ENCODE measurements around the gene GPC2. TPM values are rescaled to one million over a fixed set of nuclear protein-coding genes. Genes with fewer than 3 reads are reported as not detected.
"Not testable (repeated sequence)": the region's sequence is repeated elsewhere in the genome, so short reads cannot be mapped to it uniquely, and the experiment has no call there.

Gene GPC2
- 9.6 and 9.9 TPM in 2 replicates for total RNA-seq (2014; rRNA removed)
- 3.2 TPM for polyA plus RNA-seq (2012)

- DNase-seq (ENCODE audit: low read depth) = peak; percentile 97
These were observed at the start of gene GPC2, which contains the start of gene STAG3 for GRCh38 chr7:100177045-100178001. TSS of gene GPC2 (minus strand) at chr7:100177381. CDS start at chr7:100177199, 182 bp downstream. TSS of gene STAG3 (plus strand) at chr7:100177918. CDS start at chr7:100180557, 2,639 bp downstream.

DNA sequence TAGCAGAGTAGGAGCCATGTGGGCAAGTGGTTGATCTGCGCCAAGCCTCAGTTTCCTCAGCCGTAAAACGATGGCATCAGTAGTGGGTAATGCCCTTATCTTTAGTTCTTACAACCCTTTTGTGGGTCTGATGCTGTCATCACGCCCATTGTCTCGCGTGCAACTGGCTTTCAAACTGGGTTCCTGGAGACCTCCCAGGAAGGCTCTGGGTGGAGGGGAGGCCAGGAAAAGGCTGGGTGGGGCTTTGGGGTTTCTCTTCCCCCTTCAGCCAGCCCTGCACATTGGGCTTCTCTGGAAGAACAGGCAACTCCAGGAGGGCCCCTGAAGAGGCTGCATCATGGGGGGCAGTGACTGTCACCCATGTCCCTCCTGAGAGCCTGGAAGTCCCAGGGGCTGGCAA, 47.7 kb upstream of the GPC2 start:
- DNase-seq (ENCODE audit: low read depth) = not testable (repeated sequence)

- not testable (repeated sequence) for DNase-seq (ENCODE audit: low read depth)
These were observed 46.3 kb upstream of the GPC2 start for GRCh38 chr7:100223376-100223927.

GRCh38 chr7:100222445-100223132, 45.4 kb upstream of the GPC2 start:
- DNase-seq (ENCODE audit: low read depth) = no peak

DNA sequence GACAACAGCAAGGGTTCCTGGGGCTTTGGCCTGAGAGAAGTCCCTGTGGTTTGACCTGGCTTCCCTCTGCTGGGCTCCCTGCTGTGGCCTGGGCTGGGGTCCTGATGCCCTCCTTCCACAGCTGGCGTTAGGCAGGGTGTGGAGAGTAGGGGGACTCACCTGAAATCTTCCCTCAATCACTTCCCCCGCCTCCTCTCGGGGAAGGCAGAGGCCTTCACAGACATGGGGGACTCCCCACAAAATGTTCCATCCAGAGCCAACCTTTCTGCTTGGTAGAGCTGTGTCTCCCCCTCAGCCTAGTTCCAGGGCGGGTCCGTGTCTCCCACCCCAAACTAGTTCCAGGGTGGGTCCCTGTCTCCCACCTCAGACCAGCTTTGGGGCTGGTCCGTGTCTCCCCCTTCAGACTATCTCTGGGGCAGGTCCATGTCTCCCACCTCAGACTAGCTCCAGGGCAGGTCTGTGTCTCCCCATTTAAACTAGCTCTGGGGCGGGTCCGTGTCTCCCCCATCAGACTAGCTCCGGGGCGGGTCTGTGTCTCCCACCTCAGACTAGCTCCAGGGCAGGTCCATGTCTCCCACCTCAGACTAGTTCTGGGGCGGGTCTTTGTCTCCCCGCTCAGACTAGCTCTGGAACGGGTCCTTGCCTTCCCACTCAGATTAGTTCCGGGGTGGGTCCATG, 44.7 kb upstream of the GPC2 start:
- no peak for DNase-seq (ENCODE audit: low read depth)

- DNase-seq (ENCODE audit: low read depth) = no peak
These were observed 44.1 kb upstream of the GPC2 start for GRCh38 chr7:100221231-100221718.

DNA sequence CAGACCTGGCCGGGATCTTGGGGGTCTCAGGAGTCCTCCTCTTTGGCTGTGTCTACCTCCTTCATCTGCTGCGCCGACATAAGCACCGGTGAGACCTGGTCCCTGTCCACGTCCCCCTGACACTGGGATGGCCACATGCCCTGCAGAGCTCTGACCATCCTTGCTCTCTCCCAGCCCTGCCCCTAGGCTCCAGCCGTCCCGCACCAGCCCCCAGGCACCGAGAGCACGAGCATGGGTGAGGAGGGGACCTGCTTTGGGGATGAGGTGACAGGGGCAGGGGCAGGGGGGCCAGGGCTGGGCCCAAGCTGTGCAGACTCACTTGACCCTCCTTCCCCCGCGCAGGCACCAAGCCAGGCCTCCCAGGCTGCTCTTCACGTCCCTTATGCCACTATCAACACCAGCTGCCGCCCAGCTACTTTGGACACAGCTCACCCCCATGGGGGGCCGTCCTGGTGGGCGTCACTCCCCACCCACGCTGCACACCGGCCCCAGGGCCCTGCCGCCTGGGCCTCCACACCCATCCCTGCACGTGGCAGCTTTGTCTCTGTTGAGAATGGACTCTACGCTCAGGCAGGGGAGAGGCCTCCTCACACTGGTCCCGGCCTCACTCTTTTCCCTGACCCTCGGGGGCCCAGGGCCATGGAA, 43.5 kb upstream of the GPC2 start:
- DNase-seq (ENCODE audit: low read depth) = no peak

- DNase-seq (ENCODE audit: low read depth) = not testable (repeated sequence)
These were observed 42.8 kb upstream of the GPC2 start, which contains the start of gene PVRIG for GRCh38 chr7:100219801-100220585. TSS of gene PVRIG (plus strand) at chr7:100219949. CDS start at chr7:100219971, 22 bp downstream.

GRCh38 chr7:100219271-100219737, 42.1 kb upstream of the GPC2 start:
- DNase-seq (ENCODE audit: low read depth) = no peak

DNA sequence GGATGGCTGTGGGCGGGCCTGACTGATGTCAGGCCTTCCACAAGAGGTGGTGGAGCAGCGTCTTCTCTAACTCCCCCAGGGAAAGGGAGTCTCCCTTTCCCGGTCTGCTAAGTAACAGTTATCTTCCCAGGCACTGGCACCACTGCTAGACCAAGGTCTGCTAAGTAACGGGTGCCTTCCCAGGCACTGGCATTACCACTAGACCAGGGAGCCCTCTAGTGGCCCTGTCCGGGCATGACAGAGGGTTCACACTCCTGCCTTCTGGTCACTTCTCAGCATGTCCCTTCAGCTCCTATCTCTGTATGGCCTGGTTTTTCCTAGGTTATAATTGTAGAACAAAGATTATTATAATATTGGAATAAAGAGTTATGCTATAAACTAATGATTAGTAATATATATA, 40.8 kb upstream of the GPC2 start:
- not testable (repeated sequence) for DNase-seq (ENCODE audit: low read depth)

DNA sequence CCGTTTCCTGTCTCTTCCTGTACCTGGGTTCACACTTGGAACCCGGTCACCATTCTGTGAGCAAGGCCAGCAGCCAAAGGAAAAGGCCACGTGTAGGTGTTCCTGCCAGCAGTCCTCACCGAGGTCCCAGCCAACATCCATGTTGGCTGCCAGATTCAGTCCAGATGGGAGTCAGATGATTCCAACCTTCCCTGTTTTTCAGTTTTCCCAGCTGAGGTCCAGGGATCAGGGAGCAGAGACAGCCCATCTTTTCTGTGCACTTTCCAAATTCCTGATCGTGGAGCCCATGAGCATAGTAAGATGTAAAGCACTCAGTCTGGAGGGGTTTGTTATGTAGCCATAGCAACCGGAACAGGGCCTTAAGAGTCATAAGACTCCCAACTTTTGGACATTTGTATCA, 38.7 kb upstream of the GPC2 start:
- no peak for DNase-seq (ENCODE audit: low read depth)

DNA sequence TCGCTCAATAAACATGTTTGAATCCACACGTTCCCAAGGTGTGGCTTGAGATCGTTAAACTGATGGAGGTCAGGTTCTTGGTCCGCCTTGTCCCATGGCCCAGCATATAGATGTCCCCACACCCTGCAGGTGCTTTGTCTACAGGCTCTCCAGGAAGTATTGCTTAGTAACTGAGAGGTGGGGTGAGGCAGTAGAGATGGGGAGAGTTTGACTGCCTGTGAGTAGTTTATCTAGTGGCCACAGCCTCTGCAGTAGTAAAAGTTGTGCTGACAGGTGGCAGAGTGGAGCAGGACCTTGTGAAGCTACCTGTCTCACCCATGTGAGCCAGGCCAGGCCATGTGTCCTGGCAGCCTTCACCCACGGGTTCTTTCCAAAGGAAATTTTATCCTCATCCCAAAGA, 37.2 kb upstream of the GPC2 start:
- not testable (repeated sequence) for DNase-seq (ENCODE audit: low read depth)

DNA sequence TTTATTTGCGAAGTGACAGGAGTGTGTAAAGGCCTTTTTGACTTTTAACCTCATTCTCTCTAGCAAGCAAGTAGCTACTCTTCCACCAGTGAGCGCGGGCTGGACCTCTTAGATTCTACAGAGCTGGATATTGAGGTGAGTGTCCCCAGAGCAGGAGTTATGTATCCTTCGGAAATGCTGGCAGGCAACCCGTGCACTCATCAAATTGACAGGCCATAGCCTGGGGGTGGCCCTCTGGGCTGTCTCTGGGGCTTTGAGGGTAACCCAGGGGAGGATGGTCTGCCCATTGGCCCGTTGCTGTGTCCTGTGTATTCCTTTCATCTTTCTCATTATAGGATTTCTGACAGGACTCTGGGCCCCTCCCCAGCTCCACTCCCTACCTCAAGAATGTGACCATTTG, 36.5 kb upstream of the GPC2 start:
- DNase-seq (ENCODE audit: low read depth) = no peak

- no peak for DNase-seq (ENCODE audit: low read depth)
These were observed 35.6 kb upstream of the GPC2 start for GRCh38 chr7:100212631-100213286.

DNA sequence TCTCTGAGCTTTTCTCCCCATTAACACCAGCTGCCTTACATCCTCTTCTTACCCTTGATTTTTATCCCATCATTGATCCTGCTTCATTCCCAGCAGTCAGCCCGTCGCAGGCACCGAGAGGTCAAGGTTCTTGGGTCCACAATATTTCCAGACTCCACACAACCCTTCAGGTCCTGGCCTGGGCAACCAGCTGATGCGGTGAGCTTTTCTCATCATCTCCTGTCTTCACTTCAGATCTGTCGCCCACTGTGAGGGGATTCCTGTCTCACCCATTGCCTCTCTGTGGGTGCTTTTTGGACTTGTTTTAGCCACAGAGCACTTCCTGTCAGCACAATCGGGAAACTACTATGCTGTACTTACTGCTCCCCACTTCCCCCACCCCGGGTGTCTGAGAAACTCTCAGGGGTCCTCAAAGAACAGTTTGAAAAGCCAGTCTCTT, 34.2 kb upstream of the GPC2 start:
- no peak for DNase-seq (ENCODE audit: low read depth)

DNA sequence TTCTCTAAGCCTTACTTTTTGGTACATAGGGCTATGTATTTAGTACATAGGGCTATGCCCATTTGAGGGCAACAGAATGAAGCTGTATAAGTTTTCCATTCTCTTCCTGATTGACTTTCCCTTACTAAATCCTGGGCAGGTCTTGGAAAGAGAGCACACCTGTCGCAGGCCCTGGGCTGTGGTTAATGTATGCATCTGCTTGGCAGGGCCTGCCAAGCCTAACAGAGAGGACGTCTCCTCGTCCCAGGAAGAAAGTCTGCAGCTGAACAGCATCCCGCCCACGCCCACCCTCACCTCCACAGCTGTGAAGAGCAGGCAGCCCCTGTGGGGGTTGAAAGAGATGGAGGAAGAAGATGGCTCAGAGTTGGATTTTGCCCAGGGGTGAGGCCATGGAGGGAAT, 33.6 kb upstream of the GPC2 start:
- DNase-seq (ENCODE audit: low read depth) = no peak

- DNase-seq (ENCODE audit: low read depth) = no peak
These were observed 32.3 kb upstream of the GPC2 start for GRCh38 chr7:100209493-100209892.

DNA sequence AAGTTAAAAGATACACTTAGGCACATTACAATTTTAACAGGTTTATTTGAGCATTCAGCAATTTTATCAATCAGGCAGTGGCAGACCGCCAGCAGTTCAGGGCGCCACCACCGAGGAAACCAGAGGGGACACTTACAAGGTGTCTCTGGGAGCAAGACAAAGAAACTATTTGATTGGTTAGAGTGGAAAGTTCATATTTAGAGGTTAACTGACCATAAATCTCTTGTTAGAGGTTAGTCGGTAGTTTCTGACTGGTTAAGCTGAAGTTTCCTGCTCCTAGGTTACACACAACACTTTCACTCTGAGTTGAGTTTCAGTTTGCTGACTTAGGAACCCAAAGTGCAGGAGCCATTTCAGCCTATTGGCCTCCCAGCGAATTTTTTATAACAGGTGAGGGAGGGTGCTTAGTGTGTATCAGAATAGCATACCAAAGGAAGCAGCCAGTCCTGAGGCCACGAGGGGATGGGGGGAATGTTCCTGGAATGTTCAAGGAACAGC, 31.8 kb upstream of the GPC2 start:
- no peak for DNase-seq (ENCODE audit: low read depth)

GRCh38 chr7:100204454-100204853, 27.3 kb upstream of the GPC2 start:
- DNase-seq (ENCODE audit: low read depth) = no peak
